Stimulated activated naive CD4-positive, alpha-beta T cell (primary cell): Measurements from ENCODE around the gene RBBP8NL.

ENCODE experiments used
- DNase-seq, 6 experiments: peaks; one replicate each; lab custom pipeline; 2025; lab: John Stamatoyannopoulos, UW

RBBP8NL gene

GRCh38 chr20:62362991-62363919 is 64.1 kb downstream of the RBBP8NL start:
- no peak for DNase-seq

- no peak for DNase-seq
Observed at GRCh38 chr20:62362590-62362940, 64.8 kb downstream of the RBBP8NL start.

DNA sequence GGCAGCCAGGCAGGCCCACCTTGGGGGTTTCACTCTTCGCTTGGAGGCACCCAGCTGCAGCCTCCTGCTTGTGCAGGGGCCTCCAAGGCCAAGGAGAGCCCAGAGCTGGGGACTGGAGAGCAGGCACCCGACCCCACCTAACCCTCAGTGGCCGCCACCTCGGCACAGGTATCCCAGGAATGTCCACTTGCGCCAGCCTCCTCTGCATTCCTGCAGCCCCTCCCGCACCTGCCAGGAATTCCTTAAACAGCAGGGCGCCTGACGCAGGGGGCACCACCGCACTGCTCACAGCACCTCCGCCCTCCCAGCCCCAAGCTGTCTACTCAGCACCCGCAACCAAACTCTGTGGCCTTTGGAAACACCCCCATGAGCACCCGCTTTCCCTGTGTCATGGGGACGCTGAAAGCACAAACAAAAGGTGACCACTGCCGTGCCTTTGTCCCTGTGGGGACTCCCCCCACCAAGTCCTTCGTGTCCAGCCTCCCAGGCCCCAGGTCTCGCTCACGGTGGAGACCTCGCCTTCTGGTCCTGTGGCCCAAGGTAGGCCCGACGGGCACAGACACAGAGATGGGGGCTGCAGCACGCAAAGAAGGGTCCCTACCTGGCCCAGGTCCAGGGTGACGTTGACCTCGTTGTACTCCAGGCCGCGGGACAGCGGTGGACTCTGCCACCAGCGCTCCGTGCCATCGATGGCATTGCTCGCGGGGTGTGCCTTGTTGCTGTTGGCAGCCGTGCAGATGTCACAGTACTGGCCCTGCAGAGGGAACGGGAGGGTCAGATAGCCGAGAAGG is 65.3 kb downstream of the RBBP8NL start:
- DNase-seq, result no peak

DNA sequence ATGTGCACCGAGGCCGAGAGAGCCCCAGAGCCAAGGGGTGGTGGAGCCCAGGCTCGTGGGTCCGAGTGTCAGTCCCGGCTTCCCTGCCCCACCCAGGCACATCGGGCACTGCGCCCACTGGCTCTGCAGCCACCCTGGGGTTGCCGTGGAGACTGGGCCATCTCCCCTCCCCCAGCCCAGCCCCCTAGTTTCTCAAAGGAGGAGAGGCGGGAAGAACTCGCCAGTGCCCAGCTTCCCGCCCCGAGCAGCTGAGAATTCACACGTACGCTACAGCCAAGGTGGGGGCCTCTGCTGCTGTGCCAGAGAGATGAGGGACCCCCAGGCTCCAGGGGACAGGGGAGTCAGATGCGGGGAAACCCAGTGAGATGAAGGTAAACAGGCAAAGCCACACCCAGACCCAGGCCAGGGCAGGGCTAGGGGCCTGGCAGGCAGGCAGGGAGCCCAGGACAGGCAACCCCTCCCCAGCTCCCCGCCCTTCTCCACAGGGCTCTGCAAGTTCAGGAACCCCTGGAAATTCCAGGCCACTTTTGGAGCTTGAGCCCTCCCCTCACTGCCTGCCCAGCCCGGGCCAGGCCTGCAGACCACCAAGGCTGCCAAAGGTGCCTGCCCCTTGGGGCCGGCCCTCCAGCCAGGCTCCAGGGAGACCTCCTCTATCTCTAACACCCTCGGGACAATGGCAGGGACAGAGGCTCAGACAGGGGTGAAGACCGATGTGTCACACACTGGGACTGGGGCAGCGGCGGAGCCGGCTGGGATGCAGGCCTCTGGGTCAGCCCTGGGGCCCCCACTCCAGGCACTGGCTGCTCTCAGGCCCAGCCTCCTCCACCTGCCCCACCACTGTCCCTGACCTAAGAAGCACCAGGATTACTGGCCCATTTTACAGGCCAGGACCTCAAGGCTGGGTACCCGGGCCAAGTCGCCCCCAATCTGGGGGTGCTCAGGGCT is 66.2 kb downstream of the RBBP8NL start:
- no peak for DNase-seq
